Glomerular visceral epithelial cell (primary cell): ENCODE results near the gene SND1.

Source experiments
- DNase-seq: peaks from one replicate; pipeline ENCODE4 v3.0.0-alpha.2; 2016; ENCODE audit errors: extremely low spot score

Gene SND1

GRCh38 chr7:127683776-127684681, 32.0 kb downstream of the SND1 start:
- no peak for DNase-seq

- no peak for DNase-seq
Observed at GRCh38 chr7:127689194-127689772, 37.3 kb downstream of the SND1 start.

- no peak for DNase-seq
Observed at GRCh38 chr7:127690337-127690736, 38.3 kb downstream of the SND1 start.

GRCh38 chr7:127690806-127691205, 38.8 kb downstream of the SND1 start:
- no peak for DNase-seq

- DNase-seq: no peak
Observed at GRCh38 chr7:127692200-127692599, 40.2 kb downstream of the SND1 start.

GRCh38 chr7:127699853-127700252, 47.9 kb downstream of the SND1 start:
- DNase-seq: no peak

- no peak for DNase-seq
Observed at GRCh38 chr7:127702052-127702652, 50.2 kb downstream of the SND1 start.

- no peak for DNase-seq
Observed at GRCh38 chr7:127702938-127703337, 50.9 kb downstream of the SND1 start.

- DNase-seq: peak; percentile 53
Observed at GRCh38 chr7:127704211-127704610, 52.2 kb downstream of the SND1 start.

GRCh38 chr7:127705461-127705959, 53.5 kb downstream of the SND1 start:
- DNase-seq: no peak

- no peak for DNase-seq
Observed at GRCh38 chr7:127706766-127707165, 54.8 kb downstream of the SND1 start.

- no peak for DNase-seq
Observed at GRCh38 chr7:127708201-127708600, 56.2 kb downstream of the SND1 start.

- DNase-seq: peak; percentile 71
Observed at GRCh38 chr7:127708788-127709187, 56.8 kb downstream of the SND1 start.

GRCh38 chr7:127710635-127711034, 58.6 kb downstream of the SND1 start:
- no peak for DNase-seq

- DNase-seq: no peak
Observed at GRCh38 chr7:127711872-127712271, 59.9 kb downstream of the SND1 start.

- no peak for DNase-seq
Observed at GRCh38 chr7:127713006-127713405, 61.0 kb downstream of the SND1 start.

- no peak for DNase-seq
Observed at GRCh38 chr7:127713758-127714157, 61.8 kb downstream of the SND1 start.

GRCh38 chr7:127715272-127715671, 63.3 kb downstream of the SND1 start:
- no peak for DNase-seq

- no peak for DNase-seq
Observed at GRCh38 chr7:127715901-127716300, 63.9 kb downstream of the SND1 start.

GRCh38 chr7:127717502-127718339, 65.7 kb downstream of the SND1 start:
- DNase-seq: peak; percentile 47

- DNase-seq: no peak
Observed at GRCh38 chr7:127718340-127718679, 66.3 kb downstream of the SND1 start.

GRCh38 chr7:127726476-127726875, 74.5 kb downstream of the SND1 start:
- no peak for DNase-seq
